ENCODE results near the gene ATP9B. TPM values are rescaled to one million over a fixed set of nuclear protein-coding genes. Genes with fewer than 3 reads are reported as not detected.
A peak's percentile ranks its signal among the peaks of the same experiment; 100 is the strongest.

The ATP9B gene, protein sequence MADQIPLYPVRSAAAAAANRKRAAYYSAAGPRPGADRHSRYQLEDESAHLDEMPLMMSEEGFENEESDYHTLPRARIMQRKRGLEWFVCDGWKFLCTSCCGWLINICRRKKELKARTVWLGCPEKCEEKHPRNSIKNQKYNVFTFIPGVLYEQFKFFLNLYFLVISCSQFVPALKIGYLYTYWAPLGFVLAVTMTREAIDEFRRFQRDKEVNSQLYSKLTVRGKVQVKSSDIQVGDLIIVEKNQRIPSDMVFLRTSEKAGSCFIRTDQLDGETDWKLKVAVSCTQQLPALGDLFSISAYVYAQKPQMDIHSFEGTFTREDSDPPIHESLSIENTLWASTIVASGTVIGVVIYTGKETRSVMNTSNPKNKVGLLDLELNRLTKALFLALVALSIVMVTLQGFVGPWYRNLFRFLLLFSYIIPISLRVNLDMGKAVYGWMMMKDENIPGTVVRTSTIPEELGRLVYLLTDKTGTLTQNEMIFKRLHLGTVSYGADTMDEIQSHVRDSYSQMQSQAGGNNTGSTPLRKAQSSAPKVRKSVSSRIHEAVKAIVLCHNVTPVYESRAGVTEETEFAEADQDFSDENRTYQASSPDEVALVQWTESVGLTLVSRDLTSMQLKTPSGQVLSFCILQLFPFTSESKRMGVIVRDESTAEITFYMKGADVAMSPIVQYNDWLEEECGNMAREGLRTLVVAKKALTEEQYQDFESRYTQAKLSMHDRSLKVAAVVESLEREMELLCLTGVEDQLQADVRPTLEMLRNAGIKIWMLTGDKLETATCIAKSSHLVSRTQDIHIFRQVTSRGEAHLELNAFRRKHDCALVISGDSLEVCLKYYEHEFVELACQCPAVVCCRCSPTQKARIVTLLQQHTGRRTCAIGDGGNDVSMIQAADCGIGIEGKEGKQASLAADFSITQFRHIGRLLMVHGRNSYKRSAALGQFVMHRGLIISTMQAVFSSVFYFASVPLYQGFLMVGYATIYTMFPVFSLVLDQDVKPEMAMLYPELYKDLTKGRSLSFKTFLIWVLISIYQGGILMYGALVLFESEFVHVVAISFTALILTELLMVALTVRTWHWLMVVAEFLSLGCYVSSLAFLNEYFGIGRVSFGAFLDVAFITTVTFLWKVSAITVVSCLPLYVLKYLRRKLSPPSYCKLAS
- 10.7 and 14.3 TPM in 2 replicates for total RNA-seq (2014; rRNA removed; shearing (Covaris generic))

DNA sequence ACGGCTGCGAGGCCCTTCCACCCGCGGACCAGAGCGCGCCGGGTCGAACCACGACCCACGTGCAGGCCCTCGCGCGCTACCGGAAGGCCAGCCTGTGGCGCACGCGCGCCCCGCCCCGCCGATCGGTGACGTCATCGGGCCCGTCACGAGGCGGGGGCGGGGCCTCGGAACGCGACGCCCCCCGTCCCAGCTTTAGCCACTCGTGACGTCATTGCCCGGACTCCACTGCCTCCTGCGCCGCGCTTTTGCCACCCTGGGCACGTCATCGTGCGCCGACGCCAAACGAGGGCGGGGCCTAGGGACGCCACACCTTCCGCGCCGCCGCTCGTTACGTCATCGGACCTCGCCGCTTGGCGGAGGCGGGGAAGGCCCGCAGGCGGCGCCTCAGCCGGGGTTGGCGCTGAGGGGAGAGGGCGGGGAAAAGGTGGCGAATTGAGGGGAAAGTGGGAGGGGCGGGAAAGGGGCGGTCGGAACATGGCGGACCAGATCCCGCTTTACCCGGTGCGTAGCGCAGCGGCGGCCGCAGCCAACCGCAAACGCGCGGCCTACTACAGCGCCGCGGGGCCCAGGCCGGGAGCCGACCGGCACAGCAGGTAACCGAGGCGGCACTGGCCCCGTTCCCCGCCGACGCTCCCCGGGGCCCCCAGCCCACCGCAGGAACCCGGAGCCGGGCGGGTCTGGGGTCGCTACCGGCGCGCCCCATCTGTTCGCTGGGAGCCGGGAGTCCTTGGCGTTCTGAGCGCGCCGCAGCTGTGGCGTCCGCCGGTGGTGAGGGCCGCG lies at the start of gene ATP9B:
TSS of gene ATP9B (plus strand) at position 458 of the 780 bp plus-strand sequence. CDS start at position 475, 17 bp downstream.
- Histone ChIP-seq H3K9me3 (replicated peaks) (peaks cover 4% of the 10 kb centered on the region; the same call in 1 of the 2 replicates), H3K27me3 (replicated peaks) (no peaks in the 10 kb centered on the region), H3K36me3 (peaks cover 4% of the 10 kb centered on the region), H3K4me3 (peak within 1 kb of the TSS; percentile 92), H3K4me1 (replicated peaks) (peaks cover 11% of the 10 kb centered on the region), H3K27ac (peak within 1 kb of the TSS; percentile 29)
- DNase-seq (ENCODE audit: low read depth in 1 of 2, low spot score in 2 of 2), result peak; percentile 96 to 99

- Histone ChIP-seq H3K9me3 (replicated peaks) (no peaks in the 10 kb centered on the region; the same call in 1 of the 2 replicates), H3K27me3 (replicated peaks) (0 out of 2 replicates have a peak, but pooled peaks cover 5% of the 10 kb centered on the region), H3K27ac (no peak overlapping the region), H3K4me1 (replicated peaks) (no peaks in the 10 kb centered on the region), H3K4me3 (no peak overlapping the region), H3K36me3 (no peaks in the 10 kb centered on the region)
- no peak for DNase-seq (ENCODE audit: low read depth in 1 of 2, low spot score in 2 of 2)
Observed at GRCh38 chr18:79019881-79020280, 49.3 kb upstream of the ATP9B start.

DNA sequence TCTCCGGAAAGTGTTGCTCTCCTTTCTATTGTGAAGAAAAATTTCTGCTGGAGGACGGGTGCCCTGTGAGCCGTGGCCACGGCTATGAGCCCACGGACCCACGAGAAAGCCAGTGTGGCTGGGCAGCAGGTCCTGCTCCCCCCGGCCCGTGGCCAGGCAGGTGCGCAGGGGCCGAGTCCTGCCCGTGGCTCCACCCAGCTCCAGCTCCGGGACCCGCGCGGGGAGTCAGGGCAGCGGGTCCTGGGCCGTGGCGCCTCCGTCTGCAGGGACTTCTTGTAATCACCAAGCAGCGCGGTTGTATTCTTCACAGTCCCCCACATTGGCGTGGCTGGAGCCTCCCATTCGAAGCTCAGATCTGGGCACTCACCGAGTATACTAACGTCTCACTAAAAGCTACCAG lies 46.6 kb upstream of the ATP9B start:
- 0 out of 2 replicates have a peak, but pooled peaks cover 5% of the 10 kb centered on the region for H3K27me3 ChIP-seq (replicated peaks)
- DNase-seq (ENCODE audit: low read depth in 1 of 2, low spot score in 2 of 2), result no peak
- no peak overlapping the region for H3K4me3 ChIP-seq
- no peaks in the 10 kb centered on the region for H3K36me3 ChIP-seq
- H3K9me3 ChIP-seq (replicated peaks), result no peaks in the 10 kb centered on the region; the same call in 1 of the 2 replicates
- H3K4me1 ChIP-seq (replicated peaks), result no peaks in the 10 kb centered on the region
- H3K27ac ChIP-seq, result no peak overlapping the region

- no peaks in the 10 kb centered on the region for H3K36me3 ChIP-seq
- H3K27ac ChIP-seq, result no peak overlapping the region
- H3K4me3 ChIP-seq, result no peak overlapping the region
- no peaks in the 10 kb centered on the region for H3K4me1 ChIP-seq (replicated peaks)
- H3K9me3 ChIP-seq (replicated peaks), result no peaks in the 10 kb centered on the region; the same call in 1 of the 2 replicates
- no peak for DNase-seq (ENCODE audit: low read depth in 1 of 2, low spot score in 2 of 2)
- no peaks in the 10 kb centered on the region for H3K27me3 ChIP-seq (replicated peaks)
Observed at GRCh38 chr18:79026491-79026890, 42.7 kb upstream of the ATP9B start.

DNA sequence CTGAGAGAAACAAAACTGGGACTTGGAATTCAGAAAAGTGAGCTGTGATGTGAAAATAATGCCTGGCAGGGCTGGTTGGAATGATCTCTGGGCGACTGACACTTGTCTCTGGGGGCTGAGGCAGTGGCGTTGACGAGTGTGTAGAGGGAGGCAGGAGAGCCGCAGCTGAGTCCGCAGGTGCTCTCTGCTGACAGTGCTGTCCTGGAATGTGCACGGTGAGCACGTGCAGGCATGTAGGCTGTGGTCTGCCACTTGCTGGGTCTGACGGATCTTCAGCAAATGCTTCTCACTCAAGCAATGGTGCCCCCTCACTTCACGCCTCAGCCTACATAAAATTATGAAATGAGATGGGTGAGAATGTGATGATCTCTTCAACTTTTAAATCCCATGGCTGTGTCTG lies 38.5 kb upstream of the ATP9B start:
- no peaks in the 10 kb centered on the region for H3K4me1 ChIP-seq (replicated peaks)
- no peaks in the 10 kb centered on the region for H3K36me3 ChIP-seq
- no peak overlapping the region for H3K4me3 ChIP-seq
- no peak overlapping the region for H3K27ac ChIP-seq
- H3K27me3 ChIP-seq (replicated peaks), result no peaks in the 10 kb centered on the region
- no peaks in the 10 kb centered on the region for H3K9me3 ChIP-seq (replicated peaks)
- DNase-seq (ENCODE audit: low read depth in 1 of 2, low spot score in 2 of 2), result no peak

DNA sequence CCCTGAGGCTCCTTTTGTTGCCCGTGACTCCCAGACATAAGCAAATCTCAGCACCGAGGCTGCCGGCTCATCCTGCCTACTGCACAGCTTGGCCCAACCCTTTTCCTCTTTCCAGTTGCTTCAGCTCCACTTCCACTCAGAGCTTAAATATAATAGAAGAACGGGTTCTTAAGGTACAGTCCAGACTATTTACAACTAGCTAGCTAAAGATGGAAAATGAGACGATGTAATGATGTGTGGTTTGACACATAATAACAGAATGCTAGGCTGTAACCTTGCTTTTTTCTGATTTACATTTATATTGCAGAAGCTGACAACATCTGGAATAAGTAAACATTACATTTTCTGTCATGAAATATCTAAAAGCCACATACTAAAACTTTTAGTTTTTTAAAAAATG lies 26.9 kb upstream of the ATP9B start:
- no peak overlapping the region for H3K4me3 ChIP-seq
- no peaks in the 10 kb centered on the region for H3K36me3 ChIP-seq
- H3K27ac ChIP-seq, result no peak overlapping the region
- H3K27me3 ChIP-seq (replicated peaks), result no peaks in the 10 kb centered on the region
- DNase-seq (ENCODE audit: low read depth in 1 of 2, low spot score in 2 of 2), result no peak
- no peaks in the 10 kb centered on the region for H3K4me1 ChIP-seq (replicated peaks)
- 0 out of 2 replicates have a peak, but pooled peaks cover 4% of the 10 kb centered on the region for H3K9me3 ChIP-seq (replicated peaks)

- H3K36me3 ChIP-seq, result no peaks in the 10 kb centered on the region
Observed at GRCh38 chr18:79043288-79043687, 25.9 kb upstream of the ATP9B start.

DNA sequence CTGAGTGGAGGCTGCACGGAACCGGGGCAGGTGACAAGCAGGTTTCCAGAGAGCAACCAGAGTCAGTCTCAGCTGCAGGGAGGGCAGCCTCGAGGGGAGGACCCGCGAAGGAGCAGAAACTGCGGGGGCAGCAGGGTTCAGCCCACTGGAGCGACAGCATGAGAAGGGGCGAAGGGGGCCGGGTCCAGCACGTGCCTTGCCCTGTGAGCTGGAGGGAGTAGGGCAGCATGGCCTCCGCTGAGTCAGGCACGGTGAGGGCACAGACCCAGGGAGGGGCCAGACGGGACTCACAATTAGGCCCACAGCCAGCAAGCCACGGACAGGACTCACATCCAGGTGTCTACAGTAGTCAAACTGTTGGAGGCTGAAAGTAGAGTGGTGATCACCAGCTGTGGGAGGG lies 22.7 kb upstream of the ATP9B start:
- DNase-seq (ENCODE audit: low read depth in 1 of 2, low spot score in 2 of 2), result no peak
- Histone ChIP-seq H3K27ac (no peak overlapping the region), H3K9me3 (replicated peaks) (no peaks in the 10 kb centered on the region), H3K4me3 (no peak overlapping the region), H3K4me1 (replicated peaks) (no peaks in the 10 kb centered on the region), H3K27me3 (replicated peaks) (no peaks in the 10 kb centered on the region), H3K36me3 (no peaks in the 10 kb centered on the region)

More at GRCh38 chr18:79043288-79043687, 25.9 kb upstream of the ATP9B start:
- Histone ChIP-seq H3K4me3 (no peak overlapping the region), H3K9me3 (replicated peaks) (no peaks in the 10 kb centered on the region), H3K27me3 (replicated peaks) (no peaks in the 10 kb centered on the region), H3K4me1 (replicated peaks) (no peaks in the 10 kb centered on the region), H3K27ac (no peak overlapping the region)
- DNase-seq (ENCODE audit: low read depth in 1 of 2, low spot score in 2 of 2), result no peak

- Histone ChIP-seq H3K27ac (no peak overlapping the region), H3K27me3 (replicated peaks) (no peaks in the 10 kb centered on the region), H3K36me3 (no peaks in the 10 kb centered on the region), H3K4me3 (no peak overlapping the region), H3K9me3 (replicated peaks) (no peaks in the 10 kb centered on the region), H3K4me1 (replicated peaks) (no peaks in the 10 kb centered on the region)
- DNase-seq (ENCODE audit: low read depth in 1 of 2, low spot score in 2 of 2), result peak in 1 of 2 experiments; percentile 40
Observed at GRCh38 chr18:79047556-79048244, 21.5 kb upstream of the ATP9B start.

- Histone ChIP-seq H3K27ac (no peak overlapping the region), H3K27me3 (replicated peaks) (no peaks in the 10 kb centered on the region), H3K36me3 (no peaks in the 10 kb centered on the region), H3K4me1 (replicated peaks) (no peaks in the 10 kb centered on the region), H3K9me3 (replicated peaks) (no peaks in the 10 kb centered on the region), H3K4me3 (no peak overlapping the region)
- peak in 1 of 2 experiments; percentile 21 for DNase-seq (ENCODE audit: low read depth in 1 of 2, low spot score in 2 of 2)
Observed at GRCh38 chr18:79048245-79048632, 21.0 kb upstream of the ATP9B start.

DNA sequence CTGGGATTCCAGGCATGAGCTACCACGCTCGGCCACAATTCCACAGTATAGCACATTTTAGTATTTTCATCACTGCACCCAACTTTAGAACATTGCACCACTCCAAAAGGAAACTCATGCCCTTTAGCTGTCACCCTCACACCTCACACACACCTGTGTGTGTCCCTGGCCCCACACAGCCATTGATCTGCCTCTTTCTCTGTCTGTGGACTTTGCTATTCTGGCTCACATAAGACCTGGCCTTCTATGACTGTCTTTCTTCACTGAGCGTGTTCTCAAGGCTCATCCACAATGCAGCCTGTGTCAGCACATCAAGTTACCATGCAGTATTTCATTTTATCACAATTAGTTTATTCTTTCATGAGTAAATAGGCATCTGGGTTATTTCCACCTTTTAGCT lies 19.7 kb upstream of the ATP9B start:
- DNase-seq (ENCODE audit: low read depth in 1 of 2, low spot score in 2 of 2), result peak in 1 of 2 experiments; percentile 8
- Histone ChIP-seq H3K4me1 (replicated peaks) (no peaks in the 10 kb centered on the region), H3K27ac (no peak overlapping the region), H3K36me3 (no peaks in the 10 kb centered on the region), H3K4me3 (no peak overlapping the region), H3K27me3 (replicated peaks) (no peaks in the 10 kb centered on the region), H3K9me3 (replicated peaks) (no peaks in the 10 kb centered on the region)

GRCh38 chr18:79050005-79050404 lies 19.2 kb upstream of the ATP9B start:
- DNase-seq (ENCODE audit: low read depth in 1 of 2, low spot score in 2 of 2), result peak in 1 of 2 experiments; percentile 8
- no peaks in the 10 kb centered on the region for H3K27me3 ChIP-seq (replicated peaks)
- no peaks in the 10 kb centered on the region for H3K4me1 ChIP-seq (replicated peaks)
- no peak overlapping the region for H3K4me3 ChIP-seq
- no peaks in the 10 kb centered on the region for H3K9me3 ChIP-seq (replicated peaks)
- no peak overlapping the region for H3K27ac ChIP-seq
- H3K36me3 ChIP-seq, result no peaks in the 10 kb centered on the region

Measured in SJSA1 (cell line).